Mesendoderm (in vitro differentiated cells): ENCODE data around the gene DAGLA.

Experiments used
- DNase-seq: peaks from one replicate; pipeline ENCODE4 v3.0.0; 2013
- H2AK5ac ChIP-seq: 2 replicates; pipeline ENCODE4 v1.6.1; 2013; ENCODE audit warnings: low read length, inconsistent platforms
- H2BK120ac ChIP-seq: 2 replicates; pipeline ENCODE4 v1.6.1; 2013; ENCODE audit warnings: low read depth, mild to moderate bottlenecking, low read length, moderate library complexity, mixed read lengths
- H2BK15ac ChIP-seq: replicated peaks from 2 replicates; pipeline ENCODE4 v1.6.1; 2013; ENCODE audit warnings: low read depth, mild to moderate bottlenecking, moderate library complexity
- H2BK5ac ChIP-seq: 2 replicates; pipeline ENCODE4 v1.6.1; 2013; ENCODE audit warnings: low read length, inconsistent platforms
- H3K18ac ChIP-seq: 2 replicates; pipeline ENCODE4 v1.6.1; 2013; ENCODE audit warnings: mild to moderate bottlenecking, low read length, mixed read lengths
- H3K23ac ChIP-seq: one replicate; pipeline ENCODE4 v1.6.1; 2013; ENCODE audit warnings: low read length
- H3K27ac ChIP-seq: 2 replicates; pipeline ENCODE4 v1.5.1; 2013; ENCODE audit warnings: low read depth, mild to moderate bottlenecking, inconsistent platforms, low read length, moderate library complexity
- H3K27me3 ChIP-seq: 2 replicates; pipeline ENCODE4 v1.6.1; 2013; ENCODE audit warnings: low read length, control low read depth, mild to moderate bottlenecking, inconsistent platforms; ENCODE audit not compliant: insufficient read depth, poor library complexity
- H3K36me3 ChIP-seq: 2 replicates; pipeline ENCODE4 v1.6.1; 2013; ENCODE audit warnings: low read length, inconsistent platforms; ENCODE audit not compliant: control insufficient read depth, insufficient read depth
- H3K4ac ChIP-seq: one replicate; pipeline ENCODE4 v1.6.1; 2013; ENCODE audit warnings: low read depth, mild to moderate bottlenecking, low read length, moderate library complexity
- H3K4me1 ChIP-seq: 2 replicates; pipeline ENCODE4 v1.6.1; 2013; ENCODE audit warnings: low read depth, low read length, inconsistent platforms; ENCODE audit not compliant: control insufficient read depth
- H3K4me2 ChIP-seq: 2 replicates; pipeline ENCODE4 v1.6.1; 2013; ENCODE audit warnings: low read length
- H3K4me3 ChIP-seq: 2 replicates; pipeline ENCODE4 v1.5.1; 2013; ENCODE audit warnings: mild to moderate bottlenecking, low read length
- H3K56ac ChIP-seq: one replicate; pipeline ENCODE4 v1.6.1; 2013; ENCODE audit warnings: low read length
- H3K79me1 ChIP-seq: 2 replicates; pipeline ENCODE4 v1.6.1; 2013; ENCODE audit warnings: low read length, inconsistent platforms
- H3K79me2 ChIP-seq: 2 replicates; pipeline ENCODE4 v1.6.1; 2013; ENCODE audit warnings: mild to moderate bottlenecking, low read length; ENCODE audit not compliant: control insufficient read depth, insufficient read depth
- H3K9ac ChIP-seq: 2 replicates; pipeline ENCODE4 v1.6.1; 2013; ENCODE audit warnings: low read length, inconsistent platforms
- H4K5ac ChIP-seq: one replicate; pipeline ENCODE4 v1.6.1; 2013; ENCODE audit warnings: low read length
- H4K8ac ChIP-seq: one replicate; pipeline ENCODE4 v1.6.1; 2013; ENCODE audit warnings: low read depth, mild to moderate bottlenecking, control low read depth, low read length, moderate library complexity
- WGBS: extraction: QIAGEN DNeasy Blood & Tissue Kit; methylation state at CpG from one replicate; pipeline ENCODE4 v1.1.7; 2013; ENCODE audit warnings: low lambda C conversion rate, missing lambda C conversion rate; ENCODE audit not compliant: insufficient coverage; ENCODE audit errors: extremely low coverage; 5-methylcytosine and 5-hydroxymethylcytosine counted together

Gene DAGLA

DNA sequence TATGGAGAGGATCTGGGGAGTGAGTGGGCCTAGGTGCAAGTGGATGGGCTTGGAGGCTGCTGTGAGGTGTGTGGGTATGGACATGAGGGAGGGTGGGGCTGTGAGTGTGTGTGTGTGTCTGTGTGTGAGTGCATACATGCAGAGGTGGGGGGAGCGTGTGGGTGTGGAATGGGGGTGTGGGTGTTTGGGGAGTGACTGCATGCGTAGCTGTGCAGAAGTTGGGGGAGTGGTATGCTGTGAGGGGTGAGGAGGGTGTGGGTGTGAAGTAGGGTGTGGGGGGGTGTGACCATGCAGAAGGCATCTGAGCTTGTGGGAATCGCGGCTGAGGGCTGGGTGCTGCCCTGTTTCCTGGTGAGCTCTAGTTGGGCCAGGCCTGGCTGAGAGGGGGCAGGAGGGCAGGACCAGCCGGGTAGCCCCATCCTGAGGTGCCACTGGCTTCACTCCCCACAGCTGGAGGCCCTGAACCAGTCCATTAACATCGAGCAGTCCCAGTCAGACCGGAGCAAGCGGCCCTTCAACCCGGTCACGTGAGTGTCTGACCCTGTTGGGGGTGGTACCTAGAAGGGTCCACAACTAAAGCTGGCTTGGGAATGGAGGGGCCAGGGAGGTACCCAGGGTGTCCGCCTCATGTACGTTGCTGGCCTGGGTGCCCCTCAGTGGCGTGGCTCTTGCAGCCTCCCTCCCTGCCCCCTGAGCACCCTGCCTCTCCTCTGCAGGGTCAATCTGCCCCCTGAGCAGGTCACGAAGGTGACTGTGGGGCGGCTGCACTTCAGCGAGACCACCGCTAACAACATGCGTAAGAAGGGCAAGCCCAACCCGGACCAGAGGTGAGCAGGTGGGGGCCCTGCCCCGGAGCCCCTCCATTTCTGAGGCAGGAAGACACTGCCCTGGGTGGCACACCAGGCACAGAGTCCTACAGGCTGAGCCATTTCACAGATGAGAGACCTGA is 95.7 kb downstream of the DAGLA start:
- DNase-seq, result no peak
- Histone ChIP-seq H2AK5ac (no peak overlapping the region), H4K8ac (no peak overlapping the region), H3K27ac (no peak overlapping the region), H3K36me3 (no peaks in the 10 kb centered on the region), H3K4me1 (no peaks in the 10 kb centered on the region), H3K79me2 (no peaks in the 10 kb centered on the region), H3K9ac (no peak overlapping the region), H4K5ac (no peak overlapping the region), H3K23ac (no peak overlapping the region), H3K4ac (no peak overlapping the region), H3K4me2 (no peak overlapping the region), H2BK15ac (no peak overlapping the region), H3K56ac (peak overlapping the region; percentile 7), H3K79me1 (no peaks in the 10 kb centered on the region), H3K4me3 (no peak overlapping the region), H3K18ac (no peak overlapping the region), H3K27me3 (no peaks in the 10 kb centered on the region), H2BK120ac (no peak overlapping the region), H2BK5ac (no peak overlapping the region)
- 100% methylated on average over 1 of the region's 20 CpGs for WGBS

DNA sequence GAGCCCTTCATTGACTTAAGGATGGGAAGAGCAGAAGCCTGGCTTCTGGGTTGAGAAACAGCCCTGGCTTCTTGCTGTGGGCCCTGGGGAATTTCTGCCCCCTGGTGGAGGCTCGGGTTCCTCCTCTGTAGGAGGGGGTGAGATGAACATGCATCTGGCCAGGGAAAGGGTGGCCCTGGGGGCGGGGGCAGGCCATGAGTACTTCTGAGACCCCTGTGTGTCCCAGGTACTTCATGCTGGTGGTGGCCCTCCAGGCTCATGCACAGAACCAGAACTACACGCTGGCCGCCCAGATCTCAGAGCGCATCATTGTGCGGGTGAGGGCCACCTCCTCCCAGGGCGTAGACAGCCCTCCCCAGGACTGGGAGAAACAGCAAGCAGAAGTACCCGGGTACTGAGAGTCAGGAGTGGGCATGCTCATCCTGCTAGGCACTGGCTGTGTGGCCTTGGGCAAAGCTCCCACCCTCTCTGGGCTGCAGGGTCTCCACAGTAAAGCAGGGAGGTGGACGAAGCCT is 96.4 kb downstream of the DAGLA start:
- H4K5ac ChIP-seq, result no peak overlapping the region
- H2AK5ac ChIP-seq, result no peak overlapping the region
- no peak overlapping the region for H3K18ac ChIP-seq
- H3K79me2 ChIP-seq, result no peaks in the 10 kb centered on the region
- no peak overlapping the region for H3K4ac ChIP-seq
- peak; percentile 86 for DNase-seq
- no peak overlapping the region for H2BK5ac ChIP-seq
- no peak overlapping the region for H4K8ac ChIP-seq
- no peaks in the 10 kb centered on the region for H3K27me3 ChIP-seq
- H3K79me1 ChIP-seq, result no peaks in the 10 kb centered on the region
- no peak overlapping the region for H3K56ac ChIP-seq
- H2BK15ac ChIP-seq, result no peak overlapping the region
- H2BK120ac ChIP-seq, result no peak overlapping the region
- H3K4me2 ChIP-seq, result no peak overlapping the region
- H3K4me3 ChIP-seq, result no peak overlapping the region
- no peak overlapping the region for H3K27ac ChIP-seq
- H3K23ac ChIP-seq, result no peak overlapping the region
- no peaks in the 10 kb centered on the region for H3K36me3 ChIP-seq
- no peak overlapping the region for H3K9ac ChIP-seq
- no peaks in the 10 kb centered on the region for H3K4me1 ChIP-seq
- no CpG with 5 or more reads among the region's 9 CpGs for WGBS

DNA sequence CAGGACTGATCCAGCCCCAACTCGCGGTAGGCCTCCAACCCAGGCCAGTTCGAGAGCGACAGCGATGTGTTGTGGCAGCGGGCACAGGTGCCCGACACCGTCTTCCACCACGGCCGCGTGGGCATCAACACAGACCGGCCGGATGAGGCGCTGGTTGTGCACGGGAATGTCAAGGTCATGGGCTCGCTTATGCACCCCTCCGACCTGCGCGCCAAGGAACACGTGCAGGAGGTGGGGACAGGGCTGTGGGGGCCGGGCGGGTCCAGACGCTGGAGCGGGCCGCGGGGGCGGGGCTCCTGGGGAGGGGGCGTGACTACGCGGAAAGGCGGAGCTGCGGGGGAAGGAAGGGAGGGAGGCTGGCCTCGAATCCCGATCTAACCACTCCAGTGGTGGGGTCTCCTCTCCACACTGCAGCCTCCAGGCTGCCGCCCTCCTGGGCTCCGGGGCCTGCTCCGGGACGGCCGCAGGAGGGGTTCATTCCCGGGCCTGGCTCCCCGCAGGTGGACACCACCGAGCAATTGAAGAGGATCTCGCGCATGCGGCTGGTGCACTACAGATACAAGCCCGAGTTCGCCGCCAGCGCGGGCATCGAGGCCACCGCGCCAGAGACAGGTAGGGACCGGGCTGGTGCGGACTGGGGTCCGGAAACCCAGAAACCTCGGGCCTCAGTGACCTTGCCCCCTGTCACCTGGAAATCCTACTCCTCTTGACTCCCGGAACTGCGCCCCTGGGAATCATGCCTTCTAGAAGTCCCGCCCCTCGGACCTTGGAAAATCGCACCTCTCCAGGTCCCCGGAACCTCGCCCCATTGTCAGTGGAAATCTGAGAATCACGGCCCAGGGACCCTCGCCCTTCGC is 97.3 kb downstream of the DAGLA start:
- Histone ChIP-seq H3K4ac (no peak overlapping the region), H2BK15ac (no peak overlapping the region), H3K9ac (no peak overlapping the region), H3K23ac (no peak overlapping the region), H4K8ac (no peak overlapping the region), H3K18ac (no peak overlapping the region), H3K36me3 (no peaks in the 10 kb centered on the region), H3K56ac (peak overlapping the region; percentile 49), H2AK5ac (no peak overlapping the region), H3K4me1 (no peaks in the 10 kb centered on the region), H3K4me3 (no peak overlapping the region), H3K27me3 (no peaks in the 10 kb centered on the region), H2BK5ac (no peak overlapping the region), H4K5ac (no peak overlapping the region), H3K4me2 (no peak overlapping the region), H3K79me1 (no peaks in the 10 kb centered on the region), H3K27ac (no peak overlapping the region), H2BK120ac (no peak overlapping the region), H3K79me2 (no peaks in the 10 kb centered on the region)
- no CpG with 5 or more reads among the region's 67 CpGs for WGBS
- DNase-seq, result no peak

GRCh38 chr11:61778357-61778886 is 98.2 kb downstream of the DAGLA start:
- Histone ChIP-seq H3K79me2 (no peaks in the 10 kb centered on the region), H3K4ac (no peak overlapping the region), H3K27ac (no peak overlapping the region), H3K23ac (no peak overlapping the region), H3K36me3 (no peaks in the 10 kb centered on the region), H3K4me3 (no peak overlapping the region), H3K27me3 (no peaks in the 10 kb centered on the region), H4K5ac (no peak overlapping the region), H3K79me1 (no peaks in the 10 kb centered on the region), H2BK120ac (no peak overlapping the region), H3K4me1 (no peaks in the 10 kb centered on the region), H3K4me2 (no peak overlapping the region), H2BK15ac (no peak overlapping the region), H2AK5ac (no peak overlapping the region), H3K56ac (no peak overlapping the region), H2BK5ac (no peak overlapping the region), H3K9ac (no peak overlapping the region), H3K18ac (no peak overlapping the region), H4K8ac (no peak overlapping the region)
- DNase-seq, result no peak
- no CpG with 5 or more reads among the region's 11 CpGs for WGBS

- Histone ChIP-seq H3K56ac (no peak overlapping the region), H3K4me1 (no peaks in the 10 kb centered on the region), H3K79me1 (no peaks in the 10 kb centered on the region), H3K27ac (no peak overlapping the region), H2BK15ac (no peak overlapping the region), H2BK5ac (no peak overlapping the region), H3K9ac (no peak overlapping the region), H3K4me3 (no peak overlapping the region), H4K8ac (no peak overlapping the region), H3K4me2 (no peak overlapping the region), H3K4ac (no peak overlapping the region), H2BK120ac (no peak overlapping the region), H2AK5ac (no peak overlapping the region), H3K23ac (no peak overlapping the region), H4K5ac (no peak overlapping the region), H3K18ac (no peak overlapping the region), H3K27me3 (no peaks in the 10 kb centered on the region), H3K79me2 (no peaks in the 10 kb centered on the region), H3K36me3 (no peaks in the 10 kb centered on the region)
- DNase-seq, result no peak
- no CpG with 5 or more reads among the region's 24 CpGs for WGBS
Measured at GRCh38 chr11:61778920-61779650, 98.9 kb downstream of the DAGLA start.
